ENCODE results near the gene ASPSCR1.

DNA sequence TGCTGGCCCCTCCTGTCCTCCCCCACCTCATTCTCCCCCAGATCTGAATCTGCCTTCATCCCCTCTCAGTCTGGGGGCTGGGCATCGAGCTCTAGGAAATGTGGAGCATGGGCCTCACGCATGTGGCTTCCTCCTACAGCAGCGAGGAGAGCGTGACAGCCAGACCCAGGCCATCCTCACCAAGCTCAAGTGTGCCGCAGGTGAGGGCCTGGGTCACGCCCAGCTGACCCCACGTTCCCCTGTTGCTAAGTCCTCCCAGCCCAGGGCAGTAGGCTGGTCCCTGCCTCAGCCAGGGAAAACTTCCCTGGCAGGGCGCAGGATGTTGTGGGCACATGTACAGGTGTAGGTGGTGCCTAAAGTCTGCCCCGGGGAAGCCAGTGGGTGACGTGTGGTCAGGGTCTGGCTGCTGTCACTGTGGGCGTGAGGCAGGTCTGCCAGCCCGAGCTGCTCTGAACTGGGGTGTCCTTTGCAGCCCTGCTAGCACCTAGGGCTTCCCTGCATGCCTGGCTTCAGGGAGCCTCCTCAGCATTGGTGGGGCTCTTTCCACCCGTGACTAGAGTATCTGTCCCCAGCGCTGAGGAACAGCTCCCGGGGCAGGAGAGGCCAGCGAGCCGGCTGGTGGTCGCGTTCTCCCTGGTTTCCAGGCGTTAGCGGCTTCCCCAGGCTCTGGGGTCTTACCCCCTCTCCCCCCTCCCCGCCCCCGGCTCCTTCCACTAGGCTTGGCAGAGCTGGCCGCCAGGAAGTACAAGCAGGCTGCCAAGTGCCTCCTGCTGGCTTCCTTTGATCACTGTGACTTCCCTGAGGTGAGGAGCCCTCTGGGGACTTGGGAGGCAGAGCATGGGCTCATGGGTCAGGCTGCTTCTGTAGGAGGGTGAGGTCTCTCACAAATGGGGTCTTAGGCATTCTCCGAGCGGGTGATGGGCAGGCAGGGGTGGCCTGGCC is 77.9 kb downstream of the ASPSCR1 start:
- TF ChIP-seq, protein P1, sequence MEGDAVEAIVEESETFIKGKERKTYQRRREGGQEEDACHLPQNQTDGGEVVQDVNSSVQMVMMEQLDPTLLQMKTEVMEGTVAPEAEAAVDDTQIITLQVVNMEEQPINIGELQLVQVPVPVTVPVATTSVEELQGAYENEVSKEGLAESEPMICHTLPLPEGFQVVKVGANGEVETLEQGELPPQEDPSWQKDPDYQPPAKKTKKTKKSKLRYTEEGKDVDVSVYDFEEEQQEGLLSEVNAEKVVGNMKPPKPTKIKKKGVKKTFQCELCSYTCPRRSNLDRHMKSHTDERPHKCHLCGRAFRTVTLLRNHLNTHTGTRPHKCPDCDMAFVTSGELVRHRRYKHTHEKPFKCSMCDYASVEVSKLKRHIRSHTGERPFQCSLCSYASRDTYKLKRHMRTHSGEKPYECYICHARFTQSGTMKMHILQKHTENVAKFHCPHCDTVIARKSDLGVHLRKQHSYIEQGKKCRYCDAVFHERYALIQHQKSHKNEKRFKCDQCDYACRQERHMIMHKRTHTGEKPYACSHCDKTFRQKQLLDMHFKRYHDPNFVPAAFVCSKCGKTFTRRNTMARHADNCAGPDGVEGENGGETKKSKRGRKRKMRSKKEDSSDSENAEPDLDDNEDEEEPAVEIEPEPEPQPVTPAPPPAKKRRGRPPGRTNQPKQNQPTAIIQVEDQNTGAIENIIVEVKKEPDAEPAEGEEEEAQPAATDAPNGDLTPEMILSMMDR (IDR thresholded peaks at IDR 0.05 in 4 of 5, conservative IDR thresholded peaks at IDR 0.05 in 1 of 5): no peak
- no peak for TF ChIP-seq POLR2A (IDR thresholded peaks at IDR 0.05)
